AG09319 (cell line): Measurements from ENCODE around the gene AZIN2.
"Not testable (repeated sequence)": the region's sequence is repeated elsewhere in the genome, so short reads cannot be mapped to it uniquely, and the experiment has no call there.

Experiments
- DNase-seq: peaks from one replicate; pipeline ENCODE4 v3.0.0-alpha.2; 2010; ENCODE audit warnings: low read depth; ENCODE audit errors: extremely low read depth
- CTCF ChIP-seq: IDR thresholded peaks from 2 replicates; pipeline ENCODE4 v1.5.1; 2011; ENCODE audit warnings: low read depth, mild to moderate bottlenecking, inconsistent platforms, low read length, moderate library complexity

Gene AZIN2

GRCh38 chr1:33123266-33123665 lies 42.3 kb downstream of the AZIN2 start:
- no peak for DNase-seq
- no peak for TF ChIP-seq CTCF

GRCh38 chr1:33124647-33125046 lies 43.7 kb downstream of the AZIN2 start:
- DNase-seq, result not testable (repeated sequence)

GRCh38 chr1:33126411-33127000 lies 45.6 kb downstream of the AZIN2 start:
- DNase-seq, result no peak
- no peak for TF ChIP-seq CTCF

GRCh38 chr1:33127001-33127823 lies 46.3 kb downstream of the AZIN2 start:
- DNase-seq, result peak; percentile 98
- peak; percentile 97 for TF ChIP-seq CTCF

GRCh38 chr1:33128781-33129180 lies 47.8 kb downstream of the AZIN2 start:
- no peak for DNase-seq
- no peak for TF ChIP-seq CTCF

- no peak for DNase-seq
- no peak for TF ChIP-seq CTCF
Measured at GRCh38 chr1:33130297-33130696, 49.3 kb downstream of the AZIN2 start.

- DNase-seq, result no peak
- TF ChIP-seq CTCF, result no peak
Measured at GRCh38 chr1:33131191-33131590, 50.2 kb downstream of the AZIN2 start.
